SK-N-SH (cell line): ENCODE results near the gene SMPDL3B. TPM values are rescaled to one million over a fixed set of nuclear protein-coding genes. Genes with fewer than 3 reads are reported as not detected.

Experiments used
- CTCF ChIA-PET: fragments of 300-600, 350-600 bp; formaldehyde crosslinking; extraction: SDS; loops from one replicate; lab custom pipeline; 2021; lab: Yijun Ruan, JAX
- POLR2A ChIA-PET: fragments of 350-600 bp; sonication (Branson Sonifier 250); formaldehyde crosslinking; extraction: SDS; loops from one replicate; lab custom pipeline; 2020; ENCODE audit warnings: antibody characterized with exemption, inconsistent platforms; lab: Yijun Ruan, JAX
- DNase-seq: peaks from one replicate; pipeline ENCODE4 v3.0.0; 2012
- H2AFZ ChIP-seq: fragments of 200-600 bp; sonication (generic); 2 replicates; pipeline ENCODE4 v1.8.1; 2016; ENCODE audit warnings: antibody characterized with exemption, mild to moderate bottlenecking, low read depth
- H3F3A ChIP-seq: fragments of 200-600 bp; sonication (generic); replicated peaks from 2 replicates; pipeline ENCODE3; 2016; ENCODE audit warnings: antibody characterized with exemption, mild to moderate bottlenecking; ENCODE audit not compliant: insufficient read depth
- H3K27ac ChIP-seq, 2 experiments: fragments of 200-500 bp in 1 of 2; fragments of 200-600 bp in 1 of 2; sonication (Bioruptor generic) in 1 of 2; sonication (generic), shearing (Covaris generic) in 1 of 2; 2 replicates each; pipeline versions ENCODE4 v1.5.1 to v1.6.1; 2014 to 2016; ENCODE audit warnings: low read depth in 2 of 2, inconsistent platforms in 1 of 2, low read length in 1 of 2, mild to moderate bottlenecking in 1 of 2, mixed read lengths in 1 of 2
- H3K27me3 ChIP-seq: fragments of 200-600 bp; sonication (generic), shearing (Covaris generic); 2 replicates; pipeline ENCODE4 v1.6.1; 2016; ENCODE audit warnings: mixed run types; ENCODE audit not compliant: insufficient read depth
- H3K36me3 ChIP-seq, 2 experiments: fragments of 200-500 bp in 1 of 2; fragments of 200-600 bp in 1 of 2; sonication (Bioruptor generic) in 1 of 2; sonication (generic) in 1 of 2; replicated peaks in 1 of 2; 2 replicates each; pipeline versions ENCODE3 to v1.5.1; 2014 to 2016; ENCODE audit warnings: low read length in 1 of 2, mild to moderate bottlenecking in 1 of 2; ENCODE audit not compliant: insufficient read depth in 2 of 2, control insufficient read depth in 1 of 2
- H3K4me1 ChIP-seq, 2 experiments: fragments of 200-500 bp in 1 of 2; fragments of 200-600 bp in 1 of 2; sonication (Bioruptor generic) in 1 of 2; sonication (generic), shearing (Covaris generic) in 1 of 2; 2 replicates each; pipeline versions ENCODE4 v1.5.1 to v1.6.1; 2014 to 2016; ENCODE audit warnings: low read depth in 1 of 2, low read length in 1 of 2, mixed run types in 1 of 2; ENCODE audit not compliant: insufficient read depth in 2 of 2, control insufficient read depth in 1 of 2
- H3K4me2 ChIP-seq: fragments of 200-600 bp; sonication (generic), shearing (Covaris generic); 2 replicates; pipeline ENCODE4 v1.6.1; 2017; ENCODE audit warnings: mixed run types
- H3K4me3 ChIP-seq, 2 experiments: fragments of 200-500 bp in 1 of 2; fragments of 200-600 bp in 1 of 2; sonication (Bioruptor generic) in 1 of 2; sonication (generic), shearing (Covaris generic) in 1 of 2; 2 replicates each; pipeline versions ENCODE4 v1.5.1 to v1.8.1; 2014 to 2016; ENCODE audit warnings: low read depth in 2 of 2, inconsistent platforms in 1 of 2, low read length in 1 of 2, mild to moderate bottlenecking in 1 of 2, mixed read lengths in 1 of 2, moderate library complexity in 1 of 2
- H3K79me2 ChIP-seq: fragments of 200-600 bp; sonication (generic); 2 replicates; pipeline ENCODE4 v1.8.1; 2017; ENCODE audit warnings: mild to moderate bottlenecking; ENCODE audit not compliant: insufficient read depth
- H3K9ac ChIP-seq: fragments of 200-600 bp; sonication (generic); 2 replicates; pipeline ENCODE4 v1.6.1; 2017; ENCODE audit warnings: mixed run types
- H3K9me2 ChIP-seq: fragments of 200-600 bp; sonication (generic); 2 replicates; pipeline ENCODE4 v1.6.1; 2017; ENCODE audit warnings: mixed run types
- H3K9me3 ChIP-seq: fragments of 200-600 bp; sonication (generic); 2 replicates; pipeline ENCODE4 v1.6.1; 2017; ENCODE audit warnings: mixed run types, mild to moderate bottlenecking, moderate library complexity
- H4K20me1 ChIP-seq: fragments of 200-600 bp; sonication (generic); 2 replicates; pipeline ENCODE4 v1.6.1; 2017; ENCODE audit warnings: mild to moderate bottlenecking, mixed run types; ENCODE audit not compliant: insufficient read depth
- ELF1 ChIP-seq: IDR thresholded peaks from 2 replicates; pipeline ENCODE4 v1.4.0; 2012
- EP300 ChIP-seq, 2 experiments: IDR thresholded peaks; 2 replicates each; pipeline versions ENCODE4 v1.4.0 to v1.6.1; 2012; ENCODE audit warnings: borderline replicate concordance in 1 of 2, low read depth in 1 of 2, low read length in 1 of 2
- EZH2phosphoT487 ChIP-seq: fragments of 200-600 bp; sonication (generic); IDR thresholded peaks from 2 replicates; pipeline ENCODE4 v1.6.1; 2017; ENCODE audit warnings: low read depth, mixed run types, mild to moderate bottlenecking, antibody characterized with exemption, moderate library complexity, borderline replicate concordance
- FOXJ3 ChIP-seq: sonication (generic); formaldehyde crosslinking; IDR thresholded peaks from 2 replicates; pipeline ENCODE4 v1.5.1; 2020; ENCODE audit warnings: mild to moderate bottlenecking, missing genetic modification reagents
- MEF2A ChIP-seq: IDR thresholded peaks from 2 replicates; pipeline ENCODE4 v1.4.0; 2012; ENCODE audit warnings: low read depth, borderline replicate concordance
- MXI1 ChIP-seq: IDR thresholded peaks from 2 replicates; pipeline ENCODE4 v1.6.1; 2012; ENCODE audit warnings: mild to moderate bottlenecking, low read depth, low read length, improper control_type of control experiment
- PBX3 ChIP-seq: IDR thresholded peaks from 2 replicates; pipeline ENCODE4; 2012
- POLR2AphosphoS5 ChIP-seq: IDR thresholded peaks from 2 replicates; pipeline ENCODE4 v1.6.1; 2012; ENCODE audit warnings: low read depth, low read length
- RAD21 ChIP-seq: IDR thresholded peaks from 2 replicates; pipeline ENCODE4 v1.6.1; 2012; ENCODE audit warnings: mild to moderate bottlenecking, low read length
- RXRA ChIP-seq: IDR thresholded peaks from 2 replicates; pipeline ENCODE4 v1.4.0; 2012; ENCODE audit warnings: low read depth, mild to moderate bottlenecking, borderline replicate concordance
- SIN3A ChIP-seq: IDR thresholded peaks from 2 replicates; pipeline ENCODE4 v1.6.1; 2012; ENCODE audit warnings: low read depth, mild to moderate bottlenecking, low read length, moderate library complexity, borderline replicate concordance
- YY1 ChIP-seq: IDR thresholded peaks from 2 replicates; pipeline ENCODE4 v1.4.0; 2012; ENCODE audit warnings: low read depth, mild to moderate bottlenecking
- WGBS: methylation state at CpG from one replicate; pipeline ENCODE4 v1.1.6; 2017; ENCODE audit warnings: low lambda C conversion rate; 5-methylcytosine and 5-hydroxymethylcytosine counted together
- polyA plus RNA-seq, 3 experiments: library from polyadenylated mRNA; depleted of rRNA; stranded (reverse); fragments of >200 nt; gene quantifications; 2 replicates each; pipeline ENCODE4 v1.2.3, GENCODE V29; 2012
- TF ChIP-seq, protein P1 (sequence below): IDR thresholded peaks from 2 replicates; pipeline ENCODE4 v1.4.0; 2012; ENCODE audit warnings: low read depth, borderline replicate concordance

Gene SMPDL3B
- polyA plus RNA-seq, 1 of the 3 experiments (the other 2 are of a cell fraction) = 0.95 TPM

DNA sequence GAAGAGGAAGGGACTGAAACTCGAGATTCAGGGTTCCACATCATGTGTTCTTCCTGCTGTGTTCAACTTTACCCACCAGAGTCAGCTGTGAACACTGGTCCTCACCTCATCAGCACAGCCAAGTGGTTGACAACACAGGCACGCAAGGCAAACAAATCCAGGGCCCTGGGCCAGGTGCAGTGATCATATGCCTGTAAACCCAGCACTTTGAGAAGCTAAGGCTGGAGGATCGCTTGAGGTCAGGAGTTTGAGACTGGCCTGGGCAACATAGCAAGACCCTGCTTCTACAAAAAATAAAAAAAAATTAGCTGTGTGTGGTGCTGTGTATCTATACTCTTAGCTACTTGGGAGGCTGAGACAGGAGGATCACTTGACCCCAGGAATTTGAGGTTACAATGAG, 16.6 kb downstream of the SMPDL3B start:
- Histone ChIP-seq H3K9ac (no peak overlapping the region), H3K9me2 (no peaks in the 10 kb centered on the region), H3K9me3 (no peaks in the 10 kb centered on the region), H2AFZ (no peak overlapping the region), H3K79me2 (no peaks in the 10 kb centered on the region), H3K36me3 (no peaks in the 10 kb centered on the region), H3K4me2 (no peak overlapping the region), H4K20me1 (no peaks in the 10 kb centered on the region), H3K4me3 (no peak overlapping the region), H3K27me3 (no peaks in the 10 kb centered on the region), H3K27ac (no peak overlapping the region), H3F3A (no peaks in the 10 kb centered on the region), H3K4me1 (no peaks in the 10 kb centered on the region)
- no peak for DNase-seq
- POLR2A ChIA-PET = no interaction called here
- 31% methylated on average over 3 of the region's 3 CpGs for WGBS
- CTCF ChIA-PET = interaction anchor here (0.8 kb wide), 1 partner anchor 26 kb away, joined by 3 read pairs; no protein-coding TSS in a partner anchor
- TF ChIP-seq EZH2phosphoT487 (no peak), RXRA (no peak), MXI1 (no peak), EP300 (IDR thresholded peaks at IDR 0.05; ENCODE audit: borderline replicate concordance in 1 of 2, low read depth in 1 of 2, low read length in 1 of 2) (no peak), YY1 (no peak), POLR2AphosphoS5 (no peak), ELF1 (no peak), FOXJ3 (no peak), SIN3A (no peak)
- TF ChIP-seq, protein P1, sequence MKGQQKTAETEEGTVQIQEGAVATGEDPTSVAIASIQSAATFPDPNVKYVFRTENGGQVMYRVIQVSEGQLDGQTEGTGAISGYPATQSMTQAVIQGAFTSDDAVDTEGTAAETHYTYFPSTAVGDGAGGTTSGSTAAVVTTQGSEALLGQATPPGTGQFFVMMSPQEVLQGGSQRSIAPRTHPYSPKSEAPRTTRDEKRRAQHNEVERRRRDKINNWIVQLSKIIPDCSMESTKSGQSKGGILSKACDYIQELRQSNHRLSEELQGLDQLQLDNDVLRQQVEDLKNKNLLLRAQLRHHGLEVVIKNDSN = no peak

GRCh38 chr1:27952147-27952546, 17.3 kb downstream of the SMPDL3B start:
- Histone ChIP-seq H3F3A (no peaks in the 10 kb centered on the region), H3K4me3 (no peak overlapping the region), H3K9me3 (no peaks in the 10 kb centered on the region), H2AFZ (no peak overlapping the region), H4K20me1 (no peaks in the 10 kb centered on the region), H3K27ac (no peak overlapping the region), H3K9me2 (no peaks in the 10 kb centered on the region), H3K36me3 (no peaks in the 10 kb centered on the region), H3K4me2 (no peak overlapping the region), H3K27me3 (no peaks in the 10 kb centered on the region), H3K4me1 (no peaks in the 10 kb centered on the region), H3K79me2 (no peaks in the 10 kb centered on the region), H3K9ac (no peak overlapping the region)
- no peak for DNase-seq
- TF ChIP-seq MEF2A (no peak), PBX3 (no peak), RAD21 (no peak)
- WGBS = 66% methylated on average over 3 of the region's 3 CpGs
- CTCF ChIA-PET = no interaction called here
- POLR2A ChIA-PET = no interaction called here
